Measurements from ENCODE around the gene RERE.
"Not testable (repeated sequence)": the region's sequence is repeated elsewhere in the genome, so short reads cannot be mapped to it uniquely, and the experiment has no call there.

The RERE gene

DNA sequence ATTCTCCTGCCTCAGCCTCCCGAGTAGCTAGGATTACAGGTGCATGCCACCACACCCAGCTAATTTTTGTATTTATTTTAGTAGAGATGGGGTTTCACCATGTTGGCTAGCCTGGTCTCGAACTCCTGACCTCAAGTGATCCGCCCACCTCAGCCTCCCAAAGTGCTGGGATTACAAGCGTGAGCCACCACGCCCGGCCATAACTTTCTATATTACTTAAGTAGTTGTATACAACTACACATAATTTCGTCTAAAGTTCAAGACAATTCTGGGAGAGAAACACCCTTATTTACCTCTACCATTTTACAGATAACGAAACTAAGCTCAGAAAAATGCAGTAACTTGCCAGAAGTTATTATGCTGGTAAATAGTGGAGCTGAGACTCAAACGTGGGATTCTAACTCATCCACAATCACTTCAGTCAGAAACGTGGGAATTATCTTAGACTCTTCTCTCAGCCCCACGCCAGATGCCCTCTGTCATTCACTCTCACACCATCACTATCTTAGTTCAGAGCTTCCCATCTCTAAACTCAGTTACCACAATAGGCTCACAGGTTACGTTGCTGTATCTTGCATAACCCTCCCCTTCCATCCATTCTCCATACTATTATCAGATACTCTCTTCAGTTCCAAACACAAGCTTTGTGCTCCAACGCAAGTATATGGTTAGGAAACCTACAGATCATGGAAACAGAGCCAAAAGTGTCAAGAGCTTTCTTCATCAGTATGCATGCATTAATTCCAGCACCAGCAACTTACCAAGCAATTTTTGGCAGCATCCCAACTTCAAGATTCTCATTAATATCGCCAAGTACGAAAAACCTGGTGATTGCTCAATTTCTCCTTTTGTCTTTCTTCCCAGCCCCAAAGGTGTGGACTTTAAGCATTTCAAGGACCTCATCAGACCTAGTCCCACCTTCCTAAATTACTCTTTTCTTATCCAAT lies 69.3 kb downstream of the RERE start:
- DNase-seq, result no peak

DNA sequence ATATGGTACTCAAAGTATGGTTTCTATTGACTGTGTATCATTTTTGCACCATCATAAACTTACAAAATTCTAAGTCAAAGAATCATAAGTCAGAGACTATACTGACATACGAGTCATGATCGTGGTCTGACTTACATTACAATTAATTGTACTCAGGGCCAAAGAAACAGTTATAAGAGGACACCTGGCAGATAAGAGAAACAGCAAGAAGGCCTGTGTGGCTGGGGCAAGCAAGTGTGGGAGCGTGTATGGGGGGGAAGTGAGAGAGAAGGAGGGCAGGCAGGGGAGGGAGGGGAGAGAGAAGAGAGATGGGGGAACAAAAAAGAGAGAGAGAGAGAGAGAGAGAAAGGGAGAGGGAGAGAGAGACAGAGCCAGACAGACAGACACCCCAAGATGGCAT lies 70.9 kb downstream of the RERE start:
- no peak for DNase-seq

DNA sequence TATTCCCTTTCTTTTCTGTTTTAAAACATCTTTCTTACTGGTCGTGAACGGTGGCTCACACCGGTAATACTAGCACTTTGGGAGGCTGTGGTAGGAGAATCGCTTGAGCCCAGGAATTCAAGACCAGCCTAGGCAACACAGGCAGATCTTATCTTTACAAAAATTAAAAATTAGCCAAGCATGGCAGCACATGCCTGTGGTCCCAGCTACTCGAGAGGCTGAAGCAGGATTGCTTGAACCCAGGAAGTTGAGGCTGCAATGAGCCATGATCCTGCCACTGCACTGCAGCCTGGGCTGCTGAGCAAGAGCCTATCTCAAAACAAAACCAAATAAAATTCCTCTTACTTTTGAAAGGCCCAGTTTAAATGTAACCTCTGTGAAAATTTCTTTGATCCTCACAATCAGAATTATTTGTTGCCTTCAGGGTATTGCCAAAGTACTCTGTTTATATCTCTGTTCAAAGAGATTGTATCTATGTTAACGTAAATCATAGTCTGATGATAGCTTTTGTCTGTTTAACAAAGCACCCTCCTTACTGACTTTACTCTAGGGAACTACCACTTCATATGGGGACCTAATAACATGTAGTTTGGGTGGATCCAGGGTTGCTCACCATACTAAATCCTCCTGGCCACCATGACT lies 71.6 kb downstream of the RERE start:
- no peak for DNase-seq

DNA sequence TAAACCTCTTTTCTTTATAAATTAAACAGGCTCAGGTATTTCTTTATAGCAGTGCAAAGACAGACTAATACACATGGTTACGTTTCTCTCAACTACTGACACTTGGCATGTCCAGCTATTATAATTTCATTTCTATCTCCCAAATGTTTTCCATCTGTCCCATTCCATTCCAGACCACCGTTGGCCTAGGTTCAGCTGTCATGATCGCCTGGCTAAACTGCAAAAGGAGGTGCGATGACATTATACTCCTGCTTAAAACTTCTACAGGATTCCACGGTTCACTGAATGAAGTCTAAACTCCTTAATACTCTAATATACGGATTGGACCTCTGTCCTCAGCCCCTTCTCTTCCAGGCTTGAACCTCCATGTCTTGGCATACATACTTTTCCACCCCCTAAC lies 72.1 kb downstream of the RERE start:
- DNase-seq, result no peak

DNA sequence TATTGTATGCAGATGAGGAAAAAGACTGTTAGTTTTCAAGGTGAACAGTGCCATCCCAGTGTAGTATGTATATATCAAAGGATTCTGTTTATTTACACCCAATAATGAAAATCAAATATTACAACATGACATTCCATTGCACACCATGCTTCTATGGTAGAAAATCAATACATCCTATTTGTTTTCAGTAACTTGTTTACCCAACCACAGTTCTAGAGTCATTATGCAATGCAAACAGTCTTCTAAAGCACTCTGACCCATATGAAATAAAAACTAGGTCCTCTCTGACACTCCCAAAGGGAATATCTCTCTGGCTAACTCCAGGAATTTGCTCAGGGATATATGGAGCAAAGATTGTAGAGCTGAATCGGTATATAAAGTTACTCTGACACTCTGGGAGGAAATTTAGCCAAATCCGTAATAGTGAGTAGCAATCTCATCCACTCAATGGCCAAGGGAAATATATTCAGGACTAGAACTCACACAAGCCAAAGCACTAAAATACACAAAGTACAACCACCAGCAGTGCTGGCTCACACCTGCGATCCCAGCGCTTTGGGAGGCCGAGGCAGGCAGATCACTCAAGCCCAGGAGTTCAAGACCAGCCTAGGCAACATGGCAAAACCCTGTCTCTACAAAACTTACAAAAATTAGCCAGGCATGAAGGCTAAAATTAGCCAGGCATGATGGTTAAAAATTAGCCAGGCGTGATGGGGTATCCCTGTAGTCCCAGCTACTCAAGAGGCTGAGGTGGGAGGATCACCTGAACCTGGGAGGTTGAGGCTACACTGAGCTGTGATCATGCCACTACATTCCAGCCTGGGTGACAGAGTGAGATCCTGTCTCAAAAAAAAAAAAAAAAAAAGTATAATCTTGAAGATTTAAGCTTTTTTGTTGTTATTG lies 75.2 kb downstream of the RERE start:
- DNase-seq, result no peak

DNA sequence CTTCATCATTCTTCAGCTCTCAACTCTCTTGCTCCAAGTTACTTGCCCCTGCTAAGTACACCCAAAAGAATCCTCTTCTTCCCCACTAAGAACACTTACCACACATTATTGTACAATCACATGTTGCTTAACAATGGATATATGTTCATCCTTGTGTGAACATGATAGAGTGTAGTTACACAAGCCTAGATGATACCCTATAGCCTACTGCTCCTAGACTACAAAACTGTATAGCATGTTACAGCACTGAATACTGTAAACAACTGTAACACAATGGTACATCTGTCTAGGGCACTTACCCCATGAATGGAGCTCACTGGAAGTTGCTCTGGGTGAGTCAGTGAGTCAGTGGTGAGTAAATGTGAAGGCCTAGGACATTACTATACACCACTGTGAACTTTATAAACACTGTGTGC lies 77.4 kb downstream of the RERE start:
- no peak for DNase-seq

DNA sequence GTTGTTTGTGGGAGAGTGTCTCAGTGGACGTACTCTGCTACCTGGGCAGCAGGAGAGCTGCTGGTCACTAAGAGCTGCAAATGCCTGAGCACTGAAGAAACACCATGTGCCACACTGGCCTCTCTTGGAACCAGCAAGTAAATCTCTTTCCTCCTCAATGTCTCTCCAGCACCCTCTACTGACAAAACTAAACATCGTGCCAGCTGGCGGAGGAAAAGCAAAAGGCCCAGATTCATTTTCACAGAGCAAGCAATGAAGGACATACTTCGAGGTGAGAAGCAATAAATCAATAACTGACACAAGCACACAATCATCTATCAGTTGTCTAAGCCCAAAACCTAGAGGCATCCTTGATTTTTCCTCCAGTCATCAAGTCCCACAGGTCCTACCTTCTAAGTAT lies 78.1 kb downstream of the RERE start:
- no peak for DNase-seq

DNA sequence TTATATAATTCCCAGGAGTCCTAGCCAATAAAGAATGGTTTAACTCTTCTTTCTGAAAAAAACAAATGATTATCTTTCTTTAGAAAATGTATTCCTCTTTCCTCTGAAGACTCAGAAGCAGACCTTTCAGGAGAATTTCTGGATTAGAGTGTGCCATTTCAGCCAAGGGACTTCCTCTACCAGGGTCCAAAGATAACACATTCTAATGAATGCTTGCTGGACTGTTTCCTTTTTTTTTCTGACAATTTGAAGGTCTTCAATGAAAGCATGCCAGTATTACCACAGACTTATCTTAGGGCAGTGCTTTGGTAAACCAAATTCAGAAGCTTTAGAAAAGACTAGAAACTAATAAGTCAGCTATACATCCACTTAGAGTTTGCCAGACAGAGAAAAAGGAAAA lies 80.5 kb downstream of the RERE start:
- DNase-seq, result no peak

DNA sequence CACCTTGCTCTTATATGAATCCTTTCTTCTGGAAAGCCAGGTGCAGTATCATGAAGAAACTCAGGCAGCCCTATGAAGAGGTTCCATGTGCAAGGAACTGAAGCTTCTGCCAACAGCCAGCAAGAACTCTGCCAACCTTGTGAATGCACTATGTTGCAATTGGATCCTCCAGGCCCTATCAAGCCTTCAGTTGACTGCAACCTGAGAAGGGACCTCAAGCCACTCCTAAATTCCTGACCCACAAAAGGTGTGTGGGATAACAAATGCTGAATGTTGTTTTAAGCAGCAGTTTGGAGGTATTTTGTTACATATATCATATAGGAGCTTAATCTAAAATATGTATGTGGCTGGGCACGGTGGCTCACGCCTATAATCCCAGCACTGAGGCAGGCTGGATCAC lies 84.0 kb downstream of the RERE start:
- DNase-seq, result peak; percentile 61

DNA sequence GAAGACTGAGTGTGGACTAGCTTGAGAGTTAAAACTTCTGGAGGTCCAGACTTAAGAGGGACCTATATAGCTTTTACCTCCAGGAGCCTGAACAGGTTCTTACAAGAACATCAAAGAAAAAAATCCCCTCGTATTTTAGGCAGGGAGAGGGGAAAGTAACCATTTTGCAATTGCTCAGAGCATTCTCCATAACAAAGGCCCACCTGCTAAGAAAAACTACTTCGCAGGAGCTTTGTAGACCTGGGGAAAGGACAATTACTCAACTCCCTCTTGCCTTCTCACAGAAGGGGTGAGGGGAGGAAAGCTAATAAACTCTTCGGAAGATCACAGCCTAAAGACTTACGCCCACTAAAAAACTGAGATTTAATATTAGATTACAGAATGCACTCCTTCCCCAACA lies 86.3 kb downstream of the RERE start:
- no peak for DNase-seq

DNA sequence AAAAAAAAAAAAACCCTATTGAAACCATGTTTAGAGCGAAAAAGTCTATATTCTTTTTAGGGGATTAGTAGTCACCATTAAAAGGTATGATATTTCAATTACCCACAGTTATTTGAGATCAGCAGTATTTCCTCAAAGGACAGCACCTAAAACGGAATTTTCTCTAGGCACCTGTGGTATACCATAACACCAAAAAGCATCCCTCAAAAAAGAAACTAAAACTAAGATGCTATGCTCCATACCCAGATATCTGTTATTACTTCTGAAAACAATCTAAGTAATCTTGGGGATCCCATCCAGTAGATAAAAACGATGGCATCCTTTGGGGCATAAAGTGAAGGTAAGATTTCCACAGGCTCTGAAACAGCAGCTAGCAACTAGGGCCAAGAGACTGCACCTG lies 89.0 kb downstream of the RERE start:
- DNase-seq, result no peak

DNA sequence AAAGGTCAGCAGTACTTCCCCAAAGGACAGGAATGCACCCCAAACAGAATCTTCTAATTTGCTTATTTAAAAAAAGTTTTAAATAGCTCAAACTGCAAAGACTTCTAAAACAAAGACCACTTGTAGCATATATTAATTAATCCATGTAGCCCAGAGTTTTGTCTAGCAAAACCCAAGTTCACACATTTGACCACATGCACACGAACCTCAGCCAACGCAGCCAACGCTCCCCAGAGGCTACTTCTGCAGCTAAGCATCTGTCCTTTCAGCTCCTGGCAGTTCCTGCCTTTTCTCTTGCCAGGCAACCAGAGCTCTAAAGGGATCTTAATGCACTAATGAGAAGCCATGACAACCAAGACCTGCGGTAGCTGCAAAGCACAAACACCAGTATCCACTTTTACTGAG lies 89.6 kb downstream of the RERE start:
- DNase-seq, result peak; percentile 88

DNA sequence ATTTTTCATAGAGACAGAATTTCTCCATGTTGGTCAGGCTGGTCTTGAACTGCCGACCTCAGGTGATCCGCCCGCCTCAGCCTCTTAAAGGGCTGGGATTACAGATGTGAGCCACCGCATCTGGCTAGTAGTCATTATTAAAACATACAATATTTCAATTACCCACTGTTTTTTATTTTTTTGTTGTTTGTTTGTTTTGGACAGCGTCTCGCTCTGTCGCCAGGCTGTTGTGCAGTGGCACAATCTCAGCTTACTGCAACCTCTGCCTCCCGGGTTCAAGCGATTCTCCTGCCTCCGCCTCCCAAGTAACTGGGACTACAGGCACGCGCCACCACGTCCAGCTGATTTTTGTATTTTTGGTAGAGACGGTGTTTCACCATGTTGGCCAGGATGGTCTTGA lies 90.1 kb downstream of the RERE start:
- not testable (repeated sequence) for DNase-seq

DNA sequence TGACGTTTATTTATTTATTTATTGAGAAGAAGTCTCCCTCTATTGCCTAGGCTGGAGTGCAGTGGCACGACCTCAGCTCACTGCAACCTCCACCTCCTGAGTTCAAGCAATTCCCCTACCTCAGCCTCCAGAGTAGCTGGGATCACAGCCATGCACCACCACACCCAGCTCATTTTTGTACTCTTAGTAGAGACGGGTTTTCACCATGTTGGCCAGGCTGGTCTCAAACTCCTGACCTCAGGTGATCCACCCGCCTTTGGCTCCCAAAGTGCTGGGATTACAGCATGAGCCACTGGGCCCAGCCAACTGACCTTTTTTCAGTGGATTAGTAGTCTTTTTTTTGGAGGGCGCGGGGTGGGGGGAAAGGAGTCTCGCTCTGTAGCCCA lies 90.6 kb downstream of the RERE start:
- not testable (repeated sequence) for DNase-seq

DNA sequence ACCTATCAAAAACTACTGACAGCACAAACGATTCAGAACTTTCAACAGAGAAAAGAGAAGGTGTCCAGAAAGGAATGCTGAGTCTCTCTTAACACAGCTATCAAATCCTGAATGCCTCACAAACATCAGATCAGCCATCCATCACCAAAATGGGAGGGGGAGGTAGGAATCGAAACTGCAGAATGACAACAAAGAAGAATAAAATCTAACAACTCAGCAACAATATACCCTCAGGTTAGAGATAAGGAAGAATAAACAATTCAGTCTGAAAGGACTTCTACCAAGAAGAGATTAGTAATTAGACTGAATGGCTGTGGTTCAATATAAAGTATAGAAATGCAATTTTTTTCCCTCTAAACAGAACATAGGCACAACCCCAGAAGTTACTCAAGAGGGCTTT lies 94.4 kb downstream of the RERE start:
- DNase-seq, result no peak

DNA sequence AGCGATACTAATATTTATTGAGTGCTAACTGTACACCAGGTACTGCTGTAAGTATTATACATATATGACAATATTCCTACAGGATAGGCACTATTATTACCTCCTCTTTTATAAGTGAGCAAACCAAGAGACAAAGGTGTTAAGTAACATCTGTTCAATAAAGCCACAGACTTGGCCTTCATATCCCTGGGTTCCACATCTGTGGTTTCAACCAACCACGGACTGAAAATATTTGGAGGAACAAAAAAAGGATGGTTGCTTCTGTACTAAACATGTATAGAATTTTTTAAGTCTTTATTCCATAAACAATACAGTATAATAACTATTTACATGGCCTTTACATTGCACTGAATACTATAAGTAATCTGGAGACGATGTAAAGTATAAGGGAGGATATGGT lies 95.1 kb downstream of the RERE start:
- no peak for DNase-seq

DNA sequence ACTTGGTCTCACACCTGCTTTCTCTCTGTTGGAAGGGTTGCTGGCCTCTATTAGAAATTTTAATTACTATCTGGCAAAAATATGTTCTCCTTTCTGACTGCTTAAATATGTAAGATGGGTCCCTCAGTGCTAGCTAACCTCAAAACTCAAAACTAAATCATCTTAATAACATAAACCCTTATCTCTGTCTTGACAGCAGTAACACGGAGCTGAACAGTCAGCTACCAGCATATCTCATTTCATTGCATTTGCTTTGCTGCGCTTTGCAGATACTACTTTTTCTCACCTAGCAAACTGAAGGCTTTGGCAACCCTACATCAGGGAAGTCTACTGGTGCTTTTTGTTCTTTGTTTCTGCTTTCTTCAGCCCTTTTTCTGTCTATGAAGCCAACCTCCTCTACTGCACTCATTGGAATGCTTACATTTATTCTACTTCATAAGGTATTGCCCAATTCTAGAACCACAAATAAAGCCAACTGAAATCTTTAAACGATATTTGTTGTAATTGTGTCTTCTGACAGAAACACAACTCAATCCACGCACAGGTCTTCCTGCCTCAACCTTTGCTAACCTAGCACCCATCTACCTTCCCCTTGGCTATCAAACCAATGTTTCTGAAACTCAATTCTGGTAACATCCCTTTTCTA lies 95.6 kb downstream of the RERE start:
- no peak for DNase-seq

DNA sequence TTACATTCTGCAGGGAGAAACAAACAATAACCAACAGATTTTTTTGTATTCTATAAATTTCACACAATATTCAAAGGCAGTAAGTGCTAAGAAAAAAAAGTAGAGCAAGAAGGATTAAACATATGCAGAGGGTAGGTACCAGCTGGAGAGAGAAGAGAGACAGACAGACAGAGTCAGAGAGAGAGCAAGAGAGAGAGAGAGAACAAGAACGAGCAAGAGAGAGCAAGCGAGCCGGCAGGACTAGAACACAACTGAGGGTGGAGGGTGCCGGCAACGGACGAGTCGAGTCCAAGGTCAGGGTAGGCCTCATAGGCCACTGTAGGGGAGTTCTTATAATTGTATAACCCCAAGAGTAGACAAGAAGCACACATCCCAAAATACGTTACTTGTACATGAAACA lies 97.1 kb downstream of the RERE start:
- DNase-seq, result no peak

DNA sequence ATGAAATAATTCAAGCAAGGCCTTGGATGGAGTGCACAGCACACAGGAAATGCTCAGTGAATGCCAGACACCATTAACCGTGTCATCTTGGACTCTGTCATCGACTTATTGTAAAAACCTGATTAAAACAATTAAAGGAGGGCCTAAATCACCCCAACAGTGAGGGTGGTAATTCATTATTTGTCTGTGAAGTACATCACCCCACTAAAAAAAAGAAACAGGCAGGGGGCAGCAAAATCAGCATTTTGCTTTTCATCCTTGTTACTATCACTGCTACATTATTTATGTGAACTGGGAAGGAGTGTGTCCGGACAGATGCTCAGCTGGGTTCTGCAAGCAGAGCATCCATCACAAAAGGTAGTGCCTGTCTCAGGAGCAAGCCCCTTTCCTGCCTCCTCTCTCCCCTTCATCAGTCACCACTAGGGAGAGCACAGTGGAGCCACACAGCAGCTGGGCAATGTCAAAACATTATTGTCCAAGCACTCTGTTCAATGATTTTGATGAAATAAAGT lies 98.5 kb downstream of the RERE start:
- DNase-seq, result peak; percentile 17

DNA sequence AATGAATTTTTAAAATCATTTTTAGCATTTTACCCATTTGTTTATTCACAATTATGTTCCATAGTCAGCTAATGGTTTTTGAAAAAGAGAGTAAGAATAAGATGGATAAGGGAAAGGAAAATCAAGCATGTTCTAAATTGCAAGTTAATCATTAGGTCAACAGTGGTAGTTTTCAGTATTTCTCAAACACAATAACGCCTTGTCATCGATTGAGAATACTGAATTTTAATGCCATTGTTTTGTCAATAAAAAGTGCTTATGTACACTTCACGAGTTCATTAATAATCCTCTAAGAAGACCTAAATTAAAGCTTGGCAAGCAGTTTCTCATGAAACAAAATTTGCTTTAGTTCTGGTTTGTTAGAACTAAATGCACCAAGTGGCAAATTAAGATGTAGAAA lies 100.3 kb downstream of the RERE start:
- no peak for DNase-seq

DNA sequence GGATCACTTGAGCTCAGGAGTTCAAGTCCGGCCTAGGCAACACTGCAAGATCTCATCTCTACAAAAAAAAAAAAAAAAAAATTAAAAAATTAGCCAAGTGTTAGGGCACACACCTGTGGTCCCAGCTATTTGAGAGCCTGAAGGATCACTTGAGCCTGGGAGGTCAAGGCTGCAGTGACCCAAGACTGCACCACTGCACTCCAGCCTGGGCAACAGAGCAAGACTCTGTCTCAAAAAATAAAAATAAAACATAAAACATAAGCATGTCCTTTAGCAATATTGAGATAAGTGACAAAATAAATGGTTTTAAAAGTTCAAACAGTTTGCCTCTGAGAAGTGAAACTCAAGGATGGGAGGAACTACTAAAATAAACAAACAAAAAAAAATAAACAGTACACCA lies 101.2 kb downstream of the RERE start:
- DNase-seq, result no peak

DNA sequence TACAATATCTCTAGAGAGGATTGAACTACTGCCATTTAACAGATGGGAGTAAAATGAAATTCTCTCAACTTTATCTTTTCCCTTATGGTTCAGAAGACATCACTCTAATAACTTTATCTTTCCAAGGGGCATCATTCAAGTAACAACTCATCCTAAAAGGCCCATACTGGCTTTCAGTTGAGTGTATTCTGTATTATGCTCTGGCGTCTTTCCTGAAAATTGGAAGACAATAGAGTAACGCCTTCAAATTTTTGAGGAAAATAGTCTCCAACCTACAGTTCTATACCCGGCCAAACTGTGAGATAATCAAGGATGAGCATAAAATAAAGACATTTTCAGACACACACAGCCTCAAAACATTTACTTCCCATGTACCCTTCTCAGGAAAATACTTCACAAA lies 103.3 kb downstream of the RERE start:
- DNase-seq, result no peak
